ENCODE measurements around the gene HSPA4L. TPM values are rescaled to one million over a fixed set of nuclear protein-coding genes. Genes with fewer than 3 reads are reported as not detected.

Gene HSPA4L
- polyA plus RNA-seq, 6 donors from 2014 or later, result 0.05 TPM; not detected in 4

DNA sequence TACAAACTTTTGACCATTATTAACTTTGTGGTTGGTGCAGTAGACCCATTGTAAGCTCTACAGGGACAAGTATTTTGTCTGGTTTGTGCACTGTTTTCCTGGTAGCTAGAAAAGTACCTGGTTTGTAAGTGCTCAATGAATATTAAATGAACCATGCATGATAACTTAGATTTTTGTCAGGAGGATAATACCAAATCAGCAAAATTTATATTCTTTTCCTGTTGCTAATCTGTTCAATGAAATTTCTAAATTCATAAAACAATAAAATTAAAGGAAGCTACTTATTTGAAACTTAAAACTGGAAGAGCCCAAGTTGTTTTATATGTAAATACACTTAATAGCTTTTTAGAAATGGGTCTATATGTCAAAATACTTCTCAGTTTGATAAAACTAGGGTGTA lies 17.6 kb downstream of the HSPA4L start:
- no peak overlapping the region for H3K27ac Mint-ChIP-seq
- no peak for ATAC-seq (ENCODE audit: low read depth in 2 of 2)
- H3K4me1 Mint-ChIP-seq, result no peaks in the 10 kb centered on the region
- H3K36me3 Mint-ChIP-seq, result no peaks in the 10 kb centered on the region
- DNase-seq, result no peak
- peaks cover 11 to 21% (median 13%) of the 10 kb centered on the region in 3 donors for H3K27me3 Mint-ChIP-seq
- peaks cover 0 to 2% (median 0%) of the 10 kb centered on the region in 7 donors for H3K9me3 Mint-ChIP-seq
- no peak overlapping the region for H3K4me3 Mint-ChIP-seq

DNA sequence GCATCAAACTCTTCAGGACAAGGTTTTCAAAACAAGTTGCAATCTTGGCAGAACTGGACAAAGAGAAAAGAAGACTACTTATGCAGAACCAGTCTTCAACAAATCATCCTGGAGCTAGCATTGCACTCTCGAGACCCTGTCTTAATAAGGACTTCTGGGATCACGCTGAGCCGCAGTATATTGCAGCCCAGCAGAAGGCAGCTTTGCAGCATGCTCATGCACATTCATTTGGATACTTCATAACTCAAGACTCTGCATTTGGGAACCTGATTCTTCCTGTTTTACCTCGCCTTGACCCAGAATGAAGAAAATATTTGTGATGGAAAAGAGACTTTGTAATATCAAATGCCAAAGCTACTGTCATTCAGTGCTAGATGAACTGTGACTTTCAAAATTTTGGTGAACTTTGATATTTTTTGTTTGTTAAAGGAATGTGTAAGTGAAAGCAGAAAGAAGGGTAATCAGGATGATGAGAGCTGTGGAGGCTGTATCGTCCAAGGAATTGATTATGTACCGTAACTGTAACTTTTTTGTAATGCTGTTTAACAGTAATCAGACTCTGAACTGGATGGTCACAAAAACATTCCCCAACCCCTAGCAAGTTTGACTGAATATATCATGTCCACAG lies 27.2 kb downstream of the HSPA4L start:
- no peaks in the 10 kb centered on the region for H3K4me1 Mint-ChIP-seq
- peaks cover 0 to 1% (median 0%) of the 10 kb centered on the region in 7 donors for H3K9me3 Mint-ChIP-seq
- DNase-seq (no peak), ATAC-seq (ENCODE audit: low read depth in 2 of 2) (no peak)
- no peak overlapping the region for H3K27ac Mint-ChIP-seq
- no peak overlapping the region for H3K4me3 Mint-ChIP-seq
- no peaks in the 10 kb centered on the region for H3K36me3 Mint-ChIP-seq
- H3K27me3 Mint-ChIP-seq, result peaks cover 4 to 6% (median 6%) of the 10 kb centered on the region in 3 donors

GRCh38 chr4:127810551-127810950 lies 28.4 kb downstream of the HSPA4L start:
- H3K4me3 Mint-ChIP-seq, result no peak overlapping the region
- peak overlapping the region in 1 of 6 donors; percentile 29 for H3K27ac Mint-ChIP-seq
- H3K36me3 Mint-ChIP-seq, result no peaks in the 10 kb centered on the region
- peaks cover 4 to 10% (median 6%) of the 10 kb centered on the region in 3 donors for H3K27me3 Mint-ChIP-seq
- peaks cover 0 to 1% (median 0%) of the 10 kb centered on the region in 7 donors for H3K9me3 Mint-ChIP-seq
- H3K4me1 Mint-ChIP-seq, result no peaks in the 10 kb centered on the region
- no peak for ATAC-seq (ENCODE audit: low read depth in 2 of 2)
- DNase-seq, result no peak

- Mint-ChIP-seq H3K4me1 (no peaks in the 10 kb centered on the region), H3K27me3 (peaks cover 0 to 9% (median 5%) of the 10 kb centered on the region in 3 donors), H3K27ac (no peak overlapping the region), H3K9me3 (no peaks in the 10 kb centered on the region), H3K4me3 (no peak overlapping the region), H3K36me3 (no peaks in the 10 kb centered on the region)
- no peak for ATAC-seq (ENCODE audit: low read depth in 2 of 2)
- no peak for DNase-seq
Measured at GRCh38 chr4:127822430-127822829, 40.3 kb downstream of the HSPA4L start.

- no peak for DNase-seq
- no peaks in the 10 kb centered on the region for H3K36me3 Mint-ChIP-seq
- ATAC-seq (ENCODE audit: low read depth in 2 of 2), result no peak
- H3K27me3 Mint-ChIP-seq, result no peaks in the 10 kb centered on the region
- H3K9me3 Mint-ChIP-seq, result no peaks in the 10 kb centered on the region
- H3K4me1 Mint-ChIP-seq, result peaks cover 6 to 14% (median 10%) of the 10 kb centered on the region in 3 donors
- H3K27ac Mint-ChIP-seq, result no peak overlapping the region
- H3K4me3 Mint-ChIP-seq, result no peak overlapping the region
Measured at GRCh38 chr4:127828121-127828520, 46.0 kb downstream of the HSPA4L start.

- Mint-ChIP-seq H3K4me3 (no peak overlapping the region), H3K27ac (peak overlapping the region in 1 of 6 donors; percentile 2), H3K36me3 (no peaks in the 10 kb centered on the region), H3K9me3 (no peaks in the 10 kb centered on the region), H3K27me3 (no peaks in the 10 kb centered on the region), H3K4me1 (peaks cover 6 to 14% (median 10%) of the 10 kb centered on the region in 3 donors)
- ATAC-seq (ENCODE audit: low read depth in 2 of 2) (no peak), DNase-seq (no peak)
Measured at GRCh38 chr4:127829014-127829413, 46.9 kb downstream of the HSPA4L start.

- H3K4me3 Mint-ChIP-seq, result no peak overlapping the region
- ATAC-seq (ENCODE audit: low read depth in 2 of 2), result peak; percentile 80 to 88
- H3K9me3 Mint-ChIP-seq, result no peaks in the 10 kb centered on the region
- no peaks in the 10 kb centered on the region for H3K27me3 Mint-ChIP-seq
- peaks cover 6 to 14% (median 10%) of the 10 kb centered on the region in 3 donors for H3K4me1 Mint-ChIP-seq
- peak; percentile 11 for DNase-seq
- no peak overlapping the region for H3K27ac Mint-ChIP-seq
- H3K36me3 Mint-ChIP-seq, result no peaks in the 10 kb centered on the region
Measured at GRCh38 chr4:127832585-127832984, 50.5 kb downstream of the HSPA4L start.

- peaks cover 0 to 30% (median 25%) of the 10 kb centered on the region in 7 donors for H3K9me3 Mint-ChIP-seq
- no peak overlapping the region for H3K4me3 Mint-ChIP-seq
- no peak for DNase-seq
- H3K4me1 Mint-ChIP-seq, result peaks cover 0 to 4% (median 0%) of the 10 kb centered on the region in 3 donors
- no peak overlapping the region for H3K27ac Mint-ChIP-seq
- no peaks in the 10 kb centered on the region for H3K27me3 Mint-ChIP-seq
- peaks cover 29 to 38% of the 10 kb centered on the region in 2 donors for H3K36me3 Mint-ChIP-seq
- ATAC-seq (ENCODE audit: low read depth in 2 of 2), result no peak
Measured at GRCh38 chr4:127843704-127844600, 61.8 kb downstream of the HSPA4L start.

- DNase-seq (no peak), ATAC-seq (ENCODE audit: low read depth in 2 of 2) (no peak)
- peak overlapping the region in 1 of 8 donors; percentile 5 for H3K4me3 Mint-ChIP-seq
- H3K4me1 Mint-ChIP-seq, result peaks cover 0 to 4% (median 0%) of the 10 kb centered on the region in 3 donors
- H3K27me3 Mint-ChIP-seq, result no peaks in the 10 kb centered on the region
- H3K36me3 Mint-ChIP-seq, result peaks cover 34 to 45% of the 10 kb centered on the region in 2 donors
- H3K27ac Mint-ChIP-seq, result no peak overlapping the region
- H3K9me3 Mint-ChIP-seq, result peaks cover 3 to 37% (median 29%) of the 10 kb centered on the region in 7 donors
Measured at GRCh38 chr4:127844601-127845116, 62.5 kb downstream of the HSPA4L start.

DNA sequence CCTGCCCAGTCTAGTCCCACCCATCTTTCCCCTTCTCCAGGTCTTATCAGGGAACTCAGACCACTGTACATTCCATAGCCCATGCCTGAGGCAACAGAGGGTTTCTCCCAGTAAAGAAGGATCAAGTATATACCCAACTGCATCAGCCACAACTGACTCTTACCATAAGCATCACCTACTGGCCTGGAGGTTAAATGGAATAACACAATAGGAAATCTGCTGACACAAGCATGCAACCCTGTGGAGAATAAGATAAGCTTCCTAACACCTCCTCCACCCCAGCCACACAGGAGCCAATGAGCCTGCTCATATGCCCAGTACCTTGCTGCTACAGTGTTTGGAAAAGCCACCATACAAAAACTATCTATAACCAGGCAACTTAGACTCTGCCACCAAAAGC lies 63.9 kb downstream of the HSPA4L start:
- Mint-ChIP-seq H3K4me3 (peak overlapping the region in 1 of 8 donors; percentile 15), H3K9me3 (peaks cover 12 to 51% (median 42%) of the 10 kb centered on the region in 7 donors), H3K4me1 (peaks cover 0 to 4% (median 0%) of the 10 kb centered on the region in 3 donors), H3K27me3 (no peaks in the 10 kb centered on the region), H3K36me3 (peaks cover 48 to 56% of the 10 kb centered on the region in 2 donors), H3K27ac (peak overlapping the region in 2 of 6 donors; percentile 38 to 57)
- DNase-seq (no peak), ATAC-seq (ENCODE audit: low read depth in 2 of 2) (no peak)

DNA sequence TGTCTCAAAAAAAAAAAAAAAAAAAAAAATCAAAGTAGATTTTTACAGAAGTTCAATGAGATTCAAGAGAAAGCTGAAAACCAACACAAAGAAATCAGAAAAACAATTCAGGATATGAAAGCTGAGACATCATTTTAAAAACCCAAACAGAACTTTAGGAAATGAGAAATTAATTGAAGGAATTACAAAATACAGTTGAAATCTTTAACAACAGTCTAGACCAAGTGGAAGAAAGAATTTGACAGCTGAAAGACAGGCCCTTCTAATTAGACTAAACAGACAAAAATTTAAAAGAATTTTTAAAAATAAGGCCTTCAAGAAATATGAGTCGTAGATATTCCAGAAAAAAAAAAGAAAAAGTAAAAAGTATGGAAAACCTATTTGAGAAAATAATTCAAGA lies 64.6 kb downstream of the HSPA4L start:
- Mint-ChIP-seq H3K36me3 (peaks cover 53 to 63% of the 10 kb centered on the region in 2 donors), H3K4me3 (no peak overlapping the region), H3K4me1 (peaks cover 0 to 4% (median 0%) of the 10 kb centered on the region in 3 donors), H3K27me3 (no peaks in the 10 kb centered on the region), H3K27ac (peak overlapping the region in 1 of 6 donors; percentile 64), H3K9me3 (peaks cover 16 to 58% (median 48%) of the 10 kb centered on the region in 7 donors)
- ATAC-seq (ENCODE audit: low read depth in 2 of 2) (no peak), DNase-seq (no peak)

DNA sequence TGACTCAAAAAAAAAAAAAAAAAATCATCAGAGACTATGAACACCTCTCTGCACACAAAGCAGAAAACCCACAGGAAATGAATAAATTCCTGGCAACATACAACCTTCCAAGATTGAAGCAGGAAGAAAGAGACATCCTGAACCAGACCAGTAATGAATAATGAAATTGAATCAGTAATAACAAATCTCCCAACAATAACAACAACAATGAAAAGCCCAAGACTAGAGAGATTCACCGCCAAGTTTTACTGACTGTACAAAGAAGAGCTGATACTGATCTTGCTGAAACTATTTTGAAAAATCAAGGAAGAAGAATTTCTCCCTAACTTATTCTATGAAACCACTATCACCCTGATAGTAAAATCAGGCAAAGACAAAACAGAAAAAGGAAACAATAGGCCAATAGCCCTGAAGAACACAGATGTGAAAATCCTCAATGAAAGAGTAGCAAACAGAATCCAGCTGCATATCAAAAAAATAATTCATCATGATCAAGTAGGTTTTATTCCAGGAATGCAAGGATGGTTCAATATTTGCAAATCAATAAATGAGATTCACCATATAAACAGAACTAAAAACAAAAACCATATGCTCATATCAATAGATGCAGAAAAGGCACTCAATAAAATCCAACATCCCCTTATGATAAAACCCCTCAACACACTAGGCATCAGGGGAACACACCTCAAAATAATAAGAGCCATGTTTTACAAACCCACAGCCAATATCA lies 67.5 kb downstream of the HSPA4L start:
- Mint-ChIP-seq H3K36me3 (peaks cover 65 to 69% of the 10 kb centered on the region in 2 donors), H3K27ac (peak overlapping the region in 1 of 6 donors; percentile 2), H3K4me1 (peaks cover 0 to 2% (median 0%) of the 10 kb centered on the region in 3 donors), H3K4me3 (no peak overlapping the region), H3K27me3 (no peaks in the 10 kb centered on the region), H3K9me3 (peaks cover 16 to 83% (median 58%) of the 10 kb centered on the region in 7 donors)
- no peak for DNase-seq
- ATAC-seq (ENCODE audit: low read depth in 2 of 2), result no peak

GRCh38 chr4:127852661-127853060 lies 70.5 kb downstream of the HSPA4L start:
- peaks cover 47 to 60% of the 10 kb centered on the region in 2 donors for H3K36me3 Mint-ChIP-seq
- DNase-seq, result no peak
- peaks cover 3 to 10% (median 6%) of the 10 kb centered on the region in 3 donors for H3K4me1 Mint-ChIP-seq
- no peak for ATAC-seq (ENCODE audit: low read depth in 2 of 2)
- H3K27me3 Mint-ChIP-seq, result no peaks in the 10 kb centered on the region
- no peak overlapping the region for H3K27ac Mint-ChIP-seq
- H3K4me3 Mint-ChIP-seq, result no peak overlapping the region
- H3K9me3 Mint-ChIP-seq, result peaks cover 16 to 77% (median 50%) of the 10 kb centered on the region in 7 donors

Measured in naive B cell (primary cell).